ENCODE measurements around the gene OR52D1. TPM values are rescaled to one million over a fixed set of nuclear protein-coding genes. Genes with fewer than 3 reads are reported as not detected.

The OR52D1 gene
- total RNA-seq, 1 experiment from 2014 or later = not detected

DNA sequence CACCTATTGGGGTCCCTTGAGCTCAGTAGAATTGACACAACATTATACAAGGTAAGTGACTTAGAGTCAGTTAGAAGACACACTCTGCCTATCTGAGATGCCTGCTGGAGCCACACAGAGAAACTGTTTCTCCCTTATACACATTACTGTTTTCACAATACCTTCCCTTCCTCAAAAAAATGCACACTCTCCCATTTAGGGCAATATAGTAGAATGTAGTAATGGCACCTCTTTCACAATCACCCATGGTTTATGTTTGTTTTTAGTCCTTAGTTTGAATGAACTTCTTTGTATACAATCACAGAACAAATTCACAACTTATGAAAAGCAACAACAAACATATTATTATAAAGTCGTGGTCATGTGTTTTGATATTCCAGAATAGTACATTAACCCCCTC lies 45.6 kb downstream of the OR52D1 start (continued):
- TF ChIP-seq ZBTB33 (IDR thresholded peaks at IDR 0.05; ENCODE audit: extremely low read depth, insufficient replicate concordance, low read length) = no peak
- TF ChIP-seq, protein P1, sequence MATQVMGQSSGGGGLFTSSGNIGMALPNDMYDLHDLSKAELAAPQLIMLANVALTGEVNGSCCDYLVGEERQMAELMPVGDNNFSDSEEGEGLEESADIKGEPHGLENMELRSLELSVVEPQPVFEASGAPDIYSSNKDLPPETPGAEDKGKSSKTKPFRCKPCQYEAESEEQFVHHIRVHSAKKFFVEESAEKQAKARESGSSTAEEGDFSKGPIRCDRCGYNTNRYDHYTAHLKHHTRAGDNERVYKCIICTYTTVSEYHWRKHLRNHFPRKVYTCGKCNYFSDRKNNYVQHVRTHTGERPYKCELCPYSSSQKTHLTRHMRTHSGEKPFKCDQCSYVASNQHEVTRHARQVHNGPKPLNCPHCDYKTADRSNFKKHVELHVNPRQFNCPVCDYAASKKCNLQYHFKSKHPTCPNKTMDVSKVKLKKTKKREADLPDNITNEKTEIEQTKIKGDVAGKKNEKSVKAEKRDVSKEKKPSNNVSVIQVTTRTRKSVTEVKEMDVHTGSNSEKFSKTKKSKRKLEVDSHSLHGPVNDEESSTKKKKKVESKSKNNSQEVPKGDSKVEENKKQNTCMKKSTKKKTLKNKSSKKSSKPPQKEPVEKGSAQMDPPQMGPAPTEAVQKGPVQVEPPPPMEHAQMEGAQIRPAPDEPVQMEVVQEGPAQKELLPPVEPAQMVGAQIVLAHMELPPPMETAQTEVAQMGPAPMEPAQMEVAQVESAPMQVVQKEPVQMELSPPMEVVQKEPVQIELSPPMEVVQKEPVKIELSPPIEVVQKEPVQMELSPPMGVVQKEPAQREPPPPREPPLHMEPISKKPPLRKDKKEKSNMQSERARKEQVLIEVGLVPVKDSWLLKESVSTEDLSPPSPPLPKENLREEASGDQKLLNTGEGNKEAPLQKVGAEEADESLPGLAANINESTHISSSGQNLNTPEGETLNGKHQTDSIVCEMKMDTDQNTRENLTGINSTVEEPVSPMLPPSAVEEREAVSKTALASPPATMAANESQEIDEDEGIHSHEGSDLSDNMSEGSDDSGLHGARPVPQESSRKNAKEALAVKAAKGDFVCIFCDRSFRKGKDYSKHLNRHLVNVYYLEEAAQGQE (IDR thresholded peaks at IDR 0.05; ENCODE audit: low read depth) = no peak

DNA sequence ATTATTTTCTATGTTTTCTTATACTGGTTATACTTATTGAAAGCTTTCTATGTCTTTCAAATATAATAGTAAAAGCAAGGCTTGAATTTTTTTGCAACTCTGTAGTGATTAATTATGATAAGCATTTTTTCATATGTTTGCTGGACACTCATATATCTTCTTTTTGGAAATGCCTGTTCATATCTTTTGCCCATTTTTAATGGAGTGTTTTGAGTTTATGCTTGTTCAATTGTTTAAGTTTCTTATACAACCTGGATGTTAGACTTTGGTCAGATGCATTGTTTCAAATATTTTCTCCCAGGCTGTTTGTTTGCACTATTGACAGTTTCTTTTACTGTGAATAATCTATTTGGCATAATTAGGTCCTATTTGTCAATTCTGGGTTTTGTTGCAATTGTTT lies 48.0 kb downstream of the OR52D1 start:
- H3K79me2 ChIP-seq (ENCODE audit: insufficient read depth, low read length) = no peaks in the 10 kb centered on the region
- ATAC-seq (no peak), DNase-seq (ENCODE audit: low read depth, low spot score) (no peak)
- no peaks in the 10 kb centered on the region for H3K4me1 ChIP-seq (ENCODE audit: control insufficient read depth in 1 of 2, insufficient read depth in 2 of 2, low read length in 2 of 2)
- no peaks in the 10 kb centered on the region; the same call in 1 of the 2 replicates for H4K20me1 ChIP-seq (ENCODE audit: insufficient read depth)
- H3K9ac ChIP-seq (ENCODE audit: low read length) = no peak overlapping the region
- no TSS peak for BruUV-seq (replicated peaks)
- H3K36me3 ChIP-seq (ENCODE audit: control insufficient read depth in 1 of 2, insufficient read depth in 2 of 2, low read length in 2 of 2) = no peaks in the 10 kb centered on the region
- no peak overlapping the region for H3K4me3 ChIP-seq (replicated peaks in 1 of 2; ENCODE audit: low read depth in 1 of 2, low read length in 2 of 2)
- TF ChIP-seq MAX (IDR thresholded peaks at IDR 0.05) = no peak
- ChIA-PET RAD21 (ENCODE audit: low non-redundant PET in 1 of 2, low total read pairs in 2 of 2, uncharacterized antibody in 2 of 2, unreplicated experiment in 2 of 2) (no interaction called here), POLR2A (no interaction called here), CTCF (no interaction called here)
- H2AFZ ChIP-seq (ENCODE audit: low read depth, low read length, poor library complexity, severe bottlenecking) = no peak overlapping the region
- H3K9me3 ChIP-seq (ENCODE audit: control insufficient read depth in 1 of 2, insufficient read depth in 1 of 2, low read depth in 1 of 2, low read length in 2 of 2) = no peaks in the 10 kb centered on the region
- intact Hi-C loops (cut with micrococcal nuclease) = no loop called here
- no peak overlapping the region for H3K27ac ChIP-seq (ENCODE audit: low read depth, low read length)
- no peak overlapping the region for H3K4me2 ChIP-seq (ENCODE audit: low read length)
- peaks cover 27% of the 10 kb centered on the region; the same call in 1 of the 2 replicates for H3K27me3 ChIP-seq (ENCODE audit: insufficient read depth, low read length)
- H3K9me2 ChIP-seq (ENCODE audit: insufficient read depth) = no peaks in the 10 kb centered on the region

Other genes starting within 250 kb of the OR52D1 start
- gene HBG1, start 238.8 kb upstream of the OR52D1 start, total RNA-seq (2021; ENCODE audit: unreplicated experiment) = 3.6 TPM
- gene HBG2, start 233.9 kb upstream of the OR52D1 start, total RNA-seq (2021; ENCODE audit: unreplicated experiment) = 48.1 TPM
- 212 TPM for gene HBE1, start 218.7 kb upstream of the OR52D1 start, total RNA-seq (2021; ENCODE audit: unreplicated experiment)
- gene OR51B4, start 186.7 kb upstream of the OR52D1 start, total RNA-seq (2021; ENCODE audit: unreplicated experiment) = 43.7 TPM
- 17.1 TPM for gene OR51B2, start 164.4 kb upstream of the OR52D1 start, total RNA-seq (2021; ENCODE audit: unreplicated experiment)
- gene OR51B5, start 145.2 kb upstream of the OR52D1 start, total RNA-seq (2021; ENCODE audit: unreplicated experiment) = 140 TPM
- not detected for gene OR51B6, start 137.2 kb upstream of the OR52D1 start, total RNA-seq (2021; ENCODE audit: unreplicated experiment)
- not detected for gene OR51M1, start 104.9 kb upstream of the OR52D1 start, total RNA-seq (2021; ENCODE audit: unreplicated experiment)
- gene OR51Q1, start 66.6 kb upstream of the OR52D1 start, total RNA-seq (2021; ENCODE audit: unreplicated experiment) = not detected
- 23.1 TPM for gene OR51I1, start 47.2 kb upstream of the OR52D1 start, total RNA-seq (2021; ENCODE audit: unreplicated experiment)
- not detected for gene OR51I2, start 39.4 kb upstream of the OR52D1 start, total RNA-seq (2021; ENCODE audit: unreplicated experiment)
- gene UBQLN3, start 21.3 kb downstream of the OR52D1 start, total RNA-seq (2021; ENCODE audit: unreplicated experiment) = not detected
- gene UBQLNL, start 28.0 kb downstream of the OR52D1 start, total RNA-seq (2021; ENCODE audit: unreplicated experiment) = not detected
- gene OR52H1, start 59.9 kb downstream of the OR52D1 start, total RNA-seq (2021; ENCODE audit: unreplicated experiment) = not detected
- gene OR52B6, start 92.2 kb downstream of the OR52D1 start, total RNA-seq (2021; ENCODE audit: unreplicated experiment) = not detected
- gene TRIM6, start 108.0 kb downstream of the OR52D1 start, total RNA-seq (2021; ENCODE audit: unreplicated experiment) = 3.0 TPM
- gene TRIM34, start 136.3 kb downstream of the OR52D1 start, total RNA-seq (2021; ENCODE audit: unreplicated experiment) = 0.42 TPM
- gene TRIM5, start 196.4 kb downstream of the OR52D1 start, total RNA-seq (2021; ENCODE audit: unreplicated experiment) = 13.7 TPM
- 0.61 TPM for gene TRIM22, start 201.1 kb downstream of the OR52D1 start, total RNA-seq (2021; ENCODE audit: unreplicated experiment)
- gene OR56B1, start 247.8 kb downstream of the OR52D1 start, total RNA-seq (2021; ENCODE audit: unreplicated experiment) = not detected

Data from HCT116 (cell line).